OCI-LY3 (cell line): Measurements from ENCODE around the gene ITPR3.

Source experiments
- H2AFZ ChIP-seq: fragments of 200-600, 300-600 bp; shearing (Covaris generic); 2 replicates; pipeline ENCODE4 v1.6.0; 2014; ENCODE audit warnings: antibody characterized with exemption, low read depth, low read length
- H3K27ac ChIP-seq: fragments of 200-600, 300-600 bp; sonication (generic); 2 replicates; pipeline ENCODE4 v1.5.1; 2014; ENCODE audit warnings: mild to moderate bottlenecking, low read length, moderate library complexity, mixed read lengths
- H3K27me3 ChIP-seq: fragments of 200-600, 300-600 bp; sonication (generic); 2 replicates; pipeline ENCODE4 v1.6.1; 2014; ENCODE audit warnings: low read depth, low read length, mixed read lengths
- H3K36me3 ChIP-seq: fragments of 200-600, 300-600 bp; sonication (generic); replicated peaks from 2 replicates; pipeline ENCODE3; 2014; ENCODE audit warnings: low read depth, low read length, mixed read lengths
- H3K4me1 ChIP-seq: fragments of 300-600, 200-600 bp; sonication (generic); 2 replicates; pipeline ENCODE4 v1.6.1; 2014; ENCODE audit warnings: low read length, mixed read lengths
- H3K4me2 ChIP-seq: fragments of 200-600, 300-600 bp; sonication (generic); 2 replicates; pipeline ENCODE4 v1.6.1; 2014; ENCODE audit warnings: low read length, mixed read lengths
- H3K4me3 ChIP-seq: fragments of 300-600, 200-600 bp; sonication (generic); 2 replicates; pipeline ENCODE4 v1.5.1; 2014; ENCODE audit warnings: antibody characterized with exemption, mild to moderate bottlenecking, low read length, moderate library complexity
- H3K79me2 ChIP-seq: fragments of 300-600, 200-600 bp; shearing (Covaris generic); 2 replicates; pipeline ENCODE4 v1.6.1; 2014; ENCODE audit warnings: mild to moderate bottlenecking, low read length, mixed read lengths
- H3K9ac ChIP-seq: fragments of 300-600, 200-600 bp; shearing (Covaris generic); 2 replicates; pipeline ENCODE4 v1.6.0; 2014; ENCODE audit warnings: mild to moderate bottlenecking, low read length, moderate library complexity
- H3K9me3 ChIP-seq: fragments of 200-600, 300-600 bp; shearing (Covaris generic); 2 replicates; pipeline ENCODE4 v1.6.1; 2014; ENCODE audit warnings: low read length, mixed read lengths; ENCODE audit not compliant: insufficient read depth
- H4K20me1 ChIP-seq: fragments of 200-600, 300-600 bp; sonication (generic); 2 replicates; pipeline ENCODE4 v1.6.1; 2016; ENCODE audit warnings: low read length, mixed read lengths; ENCODE audit not compliant: insufficient read depth
- CTCF ChIP-seq: fragments of 200-600, 300-600 bp; sonication (generic); IDR thresholded peaks from 2 replicates; pipeline ENCODE4 v1.5.1; 2014; ENCODE audit warnings: antibody characterized with exemption, low read length, low read depth
- EZH2phosphoT487 ChIP-seq: fragments of 200-600 bp; shearing (Covaris generic); IDR thresholded peaks from 2 replicates; pipeline ENCODE4 v1.6.1; 2018; ENCODE audit warnings: antibody characterized with exemption, mixed run types, low read depth

The ITPR3 gene

DNA sequence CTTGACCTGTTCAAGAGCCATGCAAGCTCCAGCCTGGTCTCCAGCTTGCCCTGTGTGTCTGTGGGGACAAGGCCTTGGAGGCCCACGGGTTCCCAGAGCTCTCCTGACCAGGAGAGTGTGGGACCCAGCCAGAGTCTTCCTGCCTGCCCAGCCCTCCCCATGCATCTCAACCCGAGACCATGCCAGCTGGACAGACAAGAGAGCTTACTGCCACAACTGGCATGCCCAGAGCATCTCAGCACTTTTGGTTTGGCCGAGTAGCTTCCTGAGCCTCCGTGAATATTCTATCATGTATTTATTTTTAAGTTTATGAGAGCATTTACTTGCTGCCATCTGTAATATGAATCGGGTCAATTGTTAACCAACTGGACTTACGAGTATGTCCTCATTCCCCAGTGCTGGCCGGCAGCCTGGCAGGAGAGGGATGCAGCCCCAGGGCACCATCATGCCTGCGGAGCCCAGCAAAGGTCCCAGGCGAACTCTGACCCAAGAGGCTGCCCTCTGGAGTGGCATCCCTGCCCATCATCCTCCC is 110.7 kb downstream of the ITPR3 start:
- H3K36me3 ChIP-seq = no peaks in the 10 kb centered on the region
- H3K27me3 ChIP-seq = no peaks in the 10 kb centered on the region
- no peak overlapping the region for H2AFZ ChIP-seq
- no peaks in the 10 kb centered on the region for H3K79me2 ChIP-seq
- no peak overlapping the region for H3K4me2 ChIP-seq
- no peak for TF ChIP-seq EZH2phosphoT487
- TF ChIP-seq CTCF = no peak
- H3K4me1 ChIP-seq = no peaks in the 10 kb centered on the region
- no peak overlapping the region for H3K27ac ChIP-seq
- H4K20me1 ChIP-seq = no peaks in the 10 kb centered on the region
- H3K4me3 ChIP-seq = no peak overlapping the region
- no peaks in the 10 kb centered on the region for H3K9me3 ChIP-seq
- H3K9ac ChIP-seq = no peak overlapping the region

DNA sequence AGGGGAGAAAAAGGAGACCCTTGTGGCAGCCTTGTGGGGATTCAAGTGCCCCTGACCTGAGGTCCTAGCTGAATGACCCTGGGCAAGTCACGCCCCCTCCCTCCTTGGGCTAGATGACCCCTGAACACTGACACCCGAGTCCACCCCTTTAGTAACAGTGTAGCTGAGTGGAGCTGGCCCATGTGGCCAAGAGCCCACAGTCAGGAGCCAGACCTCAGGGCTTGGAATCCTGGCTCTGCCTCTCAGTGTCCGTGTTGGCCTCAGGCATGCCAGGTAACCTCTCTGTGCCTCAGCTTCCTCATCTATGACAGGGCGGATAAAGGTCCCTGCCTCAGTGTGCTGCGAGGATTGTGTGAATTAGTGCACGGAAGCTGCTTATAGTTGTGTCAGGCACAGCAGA is 111.3 kb downstream of the ITPR3 start:
- Histone ChIP-seq H3K4me2 (no peak overlapping the region), H4K20me1 (no peaks in the 10 kb centered on the region), H3K4me1 (no peaks in the 10 kb centered on the region), H3K9me3 (no peaks in the 10 kb centered on the region), H3K9ac (no peak overlapping the region), H3K27ac (no peak overlapping the region), H2AFZ (no peak overlapping the region), H3K4me3 (no peak overlapping the region), H3K27me3 (no peaks in the 10 kb centered on the region), H3K79me2 (no peaks in the 10 kb centered on the region), H3K36me3 (no peaks in the 10 kb centered on the region)
- TF ChIP-seq EZH2phosphoT487 (no peak), CTCF (no peak)

- Histone ChIP-seq H3K4me1 (no peaks in the 10 kb centered on the region), H4K20me1 (no peaks in the 10 kb centered on the region), H3K27me3 (no peaks in the 10 kb centered on the region), H3K9ac (no peak overlapping the region), H3K9me3 (no peaks in the 10 kb centered on the region), H3K4me3 (no peak overlapping the region), H3K4me2 (no peak overlapping the region), H2AFZ (no peak overlapping the region), H3K36me3 (no peaks in the 10 kb centered on the region), H3K79me2 (no peaks in the 10 kb centered on the region), H3K27ac (no peak overlapping the region)
- no peak for TF ChIP-seq EZH2phosphoT487
- no peak for TF ChIP-seq CTCF
These were observed 111.9 kb downstream of the ITPR3 start for GRCh38 chr6:33732817-33733708.

DNA sequence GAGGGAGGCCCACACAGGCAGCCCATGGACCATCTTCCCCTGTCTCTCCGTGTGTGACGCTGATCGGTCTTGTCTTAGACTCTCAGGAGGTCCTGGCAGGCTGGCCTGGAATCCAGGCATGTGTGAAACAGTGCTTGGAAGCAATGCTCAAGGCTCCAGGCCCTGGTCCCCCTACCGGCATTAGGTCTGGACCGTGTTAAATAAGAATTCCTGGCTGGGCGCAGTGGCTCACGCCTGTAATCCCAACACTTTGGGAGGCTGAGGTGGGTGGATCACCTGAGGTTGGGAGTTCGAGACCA is 112.5 kb downstream of the ITPR3 start:
- Histone ChIP-seq H3K9ac (no peak overlapping the region), H3K4me1 (no peaks in the 10 kb centered on the region), H3K27ac (no peak overlapping the region), H3K36me3 (no peaks in the 10 kb centered on the region), H3K4me2 (no peak overlapping the region), H3K9me3 (no peaks in the 10 kb centered on the region), H3K27me3 (no peaks in the 10 kb centered on the region), H2AFZ (no peak overlapping the region), H3K4me3 (no peak overlapping the region), H3K79me2 (no peaks in the 10 kb centered on the region), H4K20me1 (no peaks in the 10 kb centered on the region)
- no peak for TF ChIP-seq EZH2phosphoT487
- TF ChIP-seq CTCF = no peak
